ENCODE data around the gene AKIRIN1.
"Not testable (repeated sequence)": the region's sequence is repeated elsewhere in the genome, so short reads cannot be mapped to it uniquely, and the experiment has no call there.

Gene AKIRIN1

GRCh38 chr1:38994196-38994595, 3.1 kb downstream of the AKIRIN1 start:
- no peak for DNase-seq (ENCODE audit: low read depth in 2 of 2)

GRCh38 chr1:38997034-38997900, 6.2 kb downstream of the AKIRIN1 start:
- DNase-seq (ENCODE audit: low read depth in 2 of 2) = no peak

GRCh38 chr1:38997901-38998190, 6.8 kb downstream of the AKIRIN1 start:
- DNase-seq (ENCODE audit: low read depth in 2 of 2) = no peak

GRCh38 chr1:39001516-39002421, 10.7 kb downstream of the AKIRIN1 start:
- no peak for DNase-seq (ENCODE audit: low read depth in 2 of 2)

GRCh38 chr1:39003281-39003680, 12.2 kb downstream of the AKIRIN1 start:
- no peak for DNase-seq (ENCODE audit: low read depth in 2 of 2)

GRCh38 chr1:39003794-39004193, 12.7 kb downstream of the AKIRIN1 start:
- no peak for DNase-seq (ENCODE audit: low read depth in 2 of 2)

- no peak for DNase-seq (ENCODE audit: low read depth in 2 of 2)
Measured at GRCh38 chr1:39006287-39006686, 15.2 kb downstream of the AKIRIN1 start.

GRCh38 chr1:39006726-39007645, 15.9 kb downstream of the AKIRIN1 start:
- no peak for DNase-seq (ENCODE audit: low read depth in 2 of 2)

- not testable (repeated sequence) for DNase-seq (ENCODE audit: low read depth in 2 of 2)
Measured at GRCh38 chr1:39014956-39015355, 23.9 kb downstream of the AKIRIN1 start.

GRCh38 chr1:39016604-39017171, 25.6 kb downstream of the AKIRIN1 start:
- no peak for DNase-seq (ENCODE audit: low read depth in 2 of 2)

GRCh38 chr1:39017266-39017665, 26.2 kb downstream of the AKIRIN1 start:
- no peak for DNase-seq (ENCODE audit: low read depth in 2 of 2)

- not testable (repeated sequence) for DNase-seq (ENCODE audit: low read depth in 2 of 2)
Measured at GRCh38 chr1:39020494-39020893, 29.4 kb downstream of the AKIRIN1 start.

GRCh38 chr1:39021426-39021825, 30.4 kb downstream of the AKIRIN1 start:
- DNase-seq (ENCODE audit: low read depth in 2 of 2) = no peak

- no peak for DNase-seq (ENCODE audit: low read depth in 2 of 2)
Measured at GRCh38 chr1:39023140-39023539, 32.1 kb downstream of the AKIRIN1 start.

- DNase-seq (ENCODE audit: low read depth in 2 of 2) = peak; percentile 65 to 78
Measured at GRCh38 chr1:39026051-39026865, 35.2 kb downstream of the AKIRIN1 start, which contains the start of gene NDUFS5. Gene NDUFS5 (plus strand): TSS chr1:39026350. CDS start chr1:39028725, 2,375 bp downstream.

- DNase-seq (ENCODE audit: low read depth in 2 of 2) = no peak
Measured at GRCh38 chr1:39026866-39027507, 35.9 kb downstream of the AKIRIN1 start.

GRCh38 chr1:39034114-39034654, 43.1 kb downstream of the AKIRIN1 start:
- no peak for DNase-seq (ENCODE audit: low read depth in 2 of 2)

- DNase-seq (ENCODE audit: low read depth in 2 of 2) = no peak
Measured at GRCh38 chr1:39036678-39037077, 45.6 kb downstream of the AKIRIN1 start.

GRCh38 chr1:39043513-39043912, 52.4 kb downstream of the AKIRIN1 start:
- DNase-seq (ENCODE audit: low read depth in 2 of 2) = no peak

GRCh38 chr1:39044762-39045161, 53.7 kb downstream of the AKIRIN1 start:
- DNase-seq (ENCODE audit: low read depth in 2 of 2) = no peak

Data from stimulated activated CD4-positive, alpha-beta T cell treated with anti-CD3 and anti-CD28 coated beads, Interleukin-12 subunit alpha, Interleukin-12 subunit beta, amount 100 ng/mL, for 24 hours (primary cell).